Fibroblast of lung (primary cell): ENCODE measurements around the gene TEDC2. TPM values are rescaled to one million over a fixed set of nuclear protein-coding genes. Genes with fewer than 3 reads are reported as not detected.

Experiments
- DNase-seq, 2 donors: peaks; one replicate each; pipeline versions ENCODE4 v3.0.0 to v3.0.0-alpha.2; 2010; ENCODE audit warnings: low read depth in 2 of 2
- H2AFZ ChIP-seq: 2 replicates; pipeline ENCODE4 v1.5.1; 2012; ENCODE audit warnings: low read length, control low read depth, inconsistent platforms
- H3K27ac ChIP-seq: 2 replicates; pipeline ENCODE4 v1.5.1; 2011; ENCODE audit warnings: low read length, control low read depth; ENCODE audit not compliant: insufficient read depth
- H3K27me3 ChIP-seq: 2 replicates; pipeline ENCODE4 v1.5.1; 2011; ENCODE audit warnings: mild to moderate bottlenecking, low read length; ENCODE audit not compliant: control insufficient read depth, insufficient read depth
- H3K36me3 ChIP-seq: 2 replicates; pipeline ENCODE4 v1.5.1; 2011; ENCODE audit warnings: low read length; ENCODE audit not compliant: control insufficient read depth, insufficient read depth
- H3K4me1 ChIP-seq: 2 replicates; pipeline ENCODE4 v1.5.1; 2011; ENCODE audit warnings: low read length; ENCODE audit not compliant: control insufficient read depth, insufficient read depth; ENCODE audit errors: extremely low read depth
- H3K4me2 ChIP-seq: 2 replicates; pipeline ENCODE4 v1.5.1; 2011; ENCODE audit warnings: low read length, control low read depth; ENCODE audit not compliant: insufficient read depth; ENCODE audit errors: extremely low read depth
- H3K4me3 ChIP-seq, 4 experiments: fragments of 200-600 bp in 1 of 4; sonication (generic) in 1 of 4; replicated peaks in 1 of 4; 2 replicates each; pipeline ENCODE4 v1.5.1; 2011 to 2016; ENCODE audit warnings: low read length in 4 of 4, low read depth in 3 of 4, mild to moderate bottlenecking in 3 of 4, control low read depth in 2 of 4, inconsistent platforms in 1 of 4, mixed read lengths in 1 of 4; ENCODE audit not compliant: insufficient read depth in 1 of 4; ENCODE audit errors: control extremely low read depth in 1 of 4
- H3K79me2 ChIP-seq: 2 replicates; pipeline ENCODE4 v1.5.1; 2012; ENCODE audit warnings: mild to moderate bottlenecking, low read length, inconsistent platforms; ENCODE audit not compliant: control insufficient read depth, insufficient read depth
- H3K9ac ChIP-seq: 2 replicates; pipeline ENCODE4 v1.5.1; 2011; ENCODE audit warnings: mild to moderate bottlenecking, low read length, control low read depth; ENCODE audit not compliant: insufficient read depth
- H3K9me3 ChIP-seq: 2 replicates; pipeline ENCODE4 v1.5.1; 2012; ENCODE audit warnings: low read depth, low read length; ENCODE audit not compliant: control insufficient read depth, insufficient read depth
- H4K20me1 ChIP-seq: 2 replicates; pipeline ENCODE4 v1.5.1; 2011; ENCODE audit warnings: low read length; ENCODE audit not compliant: control insufficient read depth, insufficient read depth; ENCODE audit errors: extremely low read depth
- CTCF ChIP-seq, 2 donors: IDR thresholded peaks in 1 of 2; conservative IDR thresholded peaks in 1 of 2; 1 replicate in 1 of 2; 2 replicates in 1 of 2; pipeline ENCODE4 v1.5.1; 2011 to 2012; ENCODE audit warnings: low read length in 2 of 2, control low read depth in 1 of 2, inconsistent platforms in 1 of 2, low read depth in 1 of 2, mild to moderate bottlenecking in 1 of 2
- EZH2 ChIP-seq: IDR thresholded peaks from 2 replicates; pipeline ENCODE4 v1.5.1; 2012; ENCODE audit warnings: low read length, control low read depth, mild to moderate bottlenecking; ENCODE audit errors: missing control alignments
- polyA plus RNA-seq, 2 donors: library from polyadenylated mRNA; depleted of rRNA in 1 of 2; stranded (reverse) in 1 of 2; unstranded in 1 of 2; fragments of >200 nt; gene quantifications; 2 replicates each; pipeline ENCODE4 v1.2.1, GENCODE V29; 2011 to 2012; ENCODE audit warnings: missing spikeins in 1 of 2
- total RNA-seq: library from RNA; depleted of rRNA; stranded (reverse); fragments of >200 nt; gene quantifications from 2 replicates; pipeline ENCODE4 v1.2.1, GENCODE V29; 2014

Gene TEDC2
- total and polyA plus RNA-seq, 2 donors (not counting 1 experiment from before 2014, with no cell fraction given) = 1.2 to 1.7 TPM

GRCh38 chr16:2420035-2420434 is 39.9 kb upstream of the TEDC2 start:
- Histone ChIP-seq H3K36me3 (no peaks in the 10 kb centered on the region), H3K4me3 (no peak overlapping the region), H3K27me3 (no peaks in the 10 kb centered on the region), H3K4me1 (peaks cover 3% of the 10 kb centered on the region), H3K79me2 (no peaks in the 10 kb centered on the region), H4K20me1 (no peaks in the 10 kb centered on the region), H3K27ac (no peak overlapping the region), H2AFZ (no peak overlapping the region), H3K4me2 (no peak overlapping the region), H3K9me3 (no peaks in the 10 kb centered on the region), H3K9ac (no peak overlapping the region)
- peak in 1 of 2 donors; percentile 31 for DNase-seq
- TF ChIP-seq CTCF (conservative IDR thresholded peaks at IDR 0.05 in 1 of 2, IDR thresholded peaks at IDR 0.05 in 1 of 2; ENCODE audit: low read depth in 1 of 2, low read length in 2 of 2) (no peak), EZH2 (no peak)

- no peak for DNase-seq
- Histone ChIP-seq H3K4me1 (no peaks in the 10 kb centered on the region), H3K79me2 (no peaks in the 10 kb centered on the region), H3K4me2 (no peak overlapping the region), H3K9ac (no peak overlapping the region), H3K9me3 (no peaks in the 10 kb centered on the region), H2AFZ (no peak overlapping the region), H4K20me1 (no peaks in the 10 kb centered on the region), H3K27ac (no peak overlapping the region), H3K4me3 (no peak overlapping the region), H3K27me3 (no peaks in the 10 kb centered on the region), H3K36me3 (no peaks in the 10 kb centered on the region)
- no peak for TF ChIP-seq EZH2
- TF ChIP-seq CTCF (conservative IDR thresholded peaks at IDR 0.05 in 1 of 2, IDR thresholded peaks at IDR 0.05 in 1 of 2; ENCODE audit: low read depth in 1 of 2, low read length in 2 of 2) = no peak
Measured at GRCh38 chr16:2422123-2422867, 37.6 kb upstream of the TEDC2 start.

- no peak overlapping the region for H3K27ac ChIP-seq
- H2AFZ ChIP-seq = no peak overlapping the region
- no peak for TF ChIP-seq CTCF (conservative IDR thresholded peaks at IDR 0.05 in 1 of 2, IDR thresholded peaks at IDR 0.05 in 1 of 2; ENCODE audit: low read depth in 1 of 2, low read length in 2 of 2)
- TF ChIP-seq EZH2 = no peak
- H3K36me3 ChIP-seq = no peaks in the 10 kb centered on the region
- no peaks in the 10 kb centered on the region for H3K27me3 ChIP-seq
- no peak overlapping the region for H3K4me2 ChIP-seq
- H3K9ac ChIP-seq = no peak overlapping the region
- H3K4me1 ChIP-seq = no peaks in the 10 kb centered on the region
- peaks cover under 1% of the 10 kb centered on the region for H3K79me2 ChIP-seq
- H3K9me3 ChIP-seq = no peaks in the 10 kb centered on the region
- H4K20me1 ChIP-seq = no peaks in the 10 kb centered on the region
- no peak for DNase-seq
- H3K4me3 ChIP-seq = no peak overlapping the region
Measured at GRCh38 chr16:2424061-2425007, 35.6 kb upstream of the TEDC2 start.
